ENCODE data around the gene GRID2IP.

GRID2IP gene

GRCh38 chr7:6478186-6478585, 73.1 kb downstream of the GRID2IP start:
- H3K9me2 ChIP-seq (replicated peaks; ENCODE audit: control insufficient read depth, low read length): no peaks in the 10 kb centered on the region
- TF ChIP-seq EZH2phosphoT487 (IDR thresholded peaks at IDR 0.05; ENCODE audit: borderline replicate concordance, low read length): no peak
- no peak for TF ChIP-seq CTCF (IDR thresholded peaks at IDR 0.05; ENCODE audit: low read depth, low read length, poor library complexity, severe bottlenecking)
- peaks cover 100% of the 10 kb centered on the region for H3K79me2 ChIP-seq (ENCODE audit: control insufficient read depth, low read length)
- no peaks in the 10 kb centered on the region for H3K9me3 ChIP-seq (ENCODE audit: control insufficient read depth, insufficient read depth, low read length)
- peak overlapping the region; percentile 25 for H3K4me3 ChIP-seq (ENCODE audit: low read length)
- H3K36me3 ChIP-seq (ENCODE audit: control insufficient read depth, low read length): peaks cover 75% of the 10 kb centered on the region
- H3K27me3 ChIP-seq (ENCODE audit: control insufficient read depth, low read length): no peaks in the 10 kb centered on the region
- peaks cover 68% of the 10 kb centered on the region for H3K4me1 ChIP-seq (ENCODE audit: control insufficient read depth, low read length)
- H3F3A ChIP-seq (ENCODE audit: control insufficient read depth, insufficient read depth): peaks cover 8% of the 10 kb centered on the region
- peaks cover 54% of the 10 kb centered on the region for H4K20me1 ChIP-seq (ENCODE audit: control insufficient read depth, insufficient read depth, low read depth, low read length)
- peak overlapping the region; percentile 57 for H3K4me2 ChIP-seq (ENCODE audit: low read length)
- H3K27ac ChIP-seq (ENCODE audit: low read depth, low read length): peak overlapping the region; percentile 53

DNA sequence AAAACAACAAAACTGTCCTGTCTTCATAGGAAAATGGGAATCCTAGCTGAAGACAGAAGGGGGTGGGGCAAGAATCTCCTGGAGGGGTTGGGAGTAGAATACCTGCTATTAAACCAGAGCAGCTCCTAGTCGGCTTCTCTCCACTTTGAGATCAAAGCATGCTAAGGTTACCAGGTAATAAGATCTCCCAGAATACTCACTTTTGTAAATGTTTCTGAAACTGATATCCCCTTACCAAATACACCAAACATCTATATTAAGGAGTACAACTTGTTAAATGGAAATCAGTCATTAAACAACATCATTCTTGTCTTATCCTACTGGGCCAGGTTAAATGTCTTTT, 74.0 kb downstream of the GRID2IP start:
- H4K20me1 ChIP-seq (ENCODE audit: control insufficient read depth, insufficient read depth, low read depth, low read length): peaks cover 51% of the 10 kb centered on the region
- H3K27me3 ChIP-seq (ENCODE audit: control insufficient read depth, low read length): no peaks in the 10 kb centered on the region
- H3K4me1 ChIP-seq (ENCODE audit: control insufficient read depth, low read length): peaks cover 63% of the 10 kb centered on the region
- TF ChIP-seq EZH2phosphoT487 (IDR thresholded peaks at IDR 0.05; ENCODE audit: borderline replicate concordance, low read length) (no peak), CTCF (IDR thresholded peaks at IDR 0.05; ENCODE audit: low read depth, low read length, poor library complexity, severe bottlenecking) (no peak)
- H3K79me2 ChIP-seq (ENCODE audit: control insufficient read depth, low read length): peaks cover 96% of the 10 kb centered on the region
- no peaks in the 10 kb centered on the region for H3K9me3 ChIP-seq (ENCODE audit: control insufficient read depth, insufficient read depth, low read length)
- no peak overlapping the region for H3K27ac ChIP-seq (ENCODE audit: low read depth, low read length)
- H3K36me3 ChIP-seq (ENCODE audit: control insufficient read depth, low read length): peaks cover 80% of the 10 kb centered on the region
- no peaks in the 10 kb centered on the region for H3K9me2 ChIP-seq (replicated peaks; ENCODE audit: control insufficient read depth, low read length)
- H3K4me2 ChIP-seq (ENCODE audit: low read length): peak overlapping the region; percentile 57; the same call in 1 of the 2 replicates
- peaks cover 8% of the 10 kb centered on the region for H3F3A ChIP-seq (ENCODE audit: control insufficient read depth, insufficient read depth)
- H3K4me3 ChIP-seq (ENCODE audit: low read length): no peak overlapping the region

GRCh38 chr7:6476596-6477317, 74.5 kb downstream of the GRID2IP start:
- H4K20me1 ChIP-seq (ENCODE audit: control insufficient read depth, insufficient read depth, low read depth, low read length): peaks cover 49% of the 10 kb centered on the region
- H3K9me2 ChIP-seq (replicated peaks; ENCODE audit: control insufficient read depth, low read length): no peaks in the 10 kb centered on the region
- TF ChIP-seq EZH2phosphoT487 (IDR thresholded peaks at IDR 0.05; ENCODE audit: borderline replicate concordance, low read length) (no peak), CTCF (IDR thresholded peaks at IDR 0.05; ENCODE audit: low read depth, low read length, poor library complexity, severe bottlenecking) (no peak)
- peaks cover 60% of the 10 kb centered on the region for H3K4me1 ChIP-seq (ENCODE audit: control insufficient read depth, low read length)
- H3K4me2 ChIP-seq (ENCODE audit: low read length): no peak overlapping the region
- H3K36me3 ChIP-seq (ENCODE audit: control insufficient read depth, low read length): peaks cover 82% of the 10 kb centered on the region
- H3K79me2 ChIP-seq (ENCODE audit: control insufficient read depth, low read length): peaks cover 94% of the 10 kb centered on the region
- no peaks in the 10 kb centered on the region for H3K9me3 ChIP-seq (ENCODE audit: control insufficient read depth, insufficient read depth, low read length)
- no peak overlapping the region for H3K4me3 ChIP-seq (ENCODE audit: low read length)
- H3K27me3 ChIP-seq (ENCODE audit: control insufficient read depth, low read length): no peaks in the 10 kb centered on the region
- H3F3A ChIP-seq (ENCODE audit: control insufficient read depth, insufficient read depth): peaks cover 8% of the 10 kb centered on the region
- no peak overlapping the region for H3K27ac ChIP-seq (ENCODE audit: low read depth, low read length)
